ENCODE data around the gene TRIM45.
"Not testable (repeated sequence)": the region's sequence is repeated elsewhere in the genome, so short reads cannot be mapped to it uniquely, and the experiment has no call there.

The TRIM45 gene, protein sequence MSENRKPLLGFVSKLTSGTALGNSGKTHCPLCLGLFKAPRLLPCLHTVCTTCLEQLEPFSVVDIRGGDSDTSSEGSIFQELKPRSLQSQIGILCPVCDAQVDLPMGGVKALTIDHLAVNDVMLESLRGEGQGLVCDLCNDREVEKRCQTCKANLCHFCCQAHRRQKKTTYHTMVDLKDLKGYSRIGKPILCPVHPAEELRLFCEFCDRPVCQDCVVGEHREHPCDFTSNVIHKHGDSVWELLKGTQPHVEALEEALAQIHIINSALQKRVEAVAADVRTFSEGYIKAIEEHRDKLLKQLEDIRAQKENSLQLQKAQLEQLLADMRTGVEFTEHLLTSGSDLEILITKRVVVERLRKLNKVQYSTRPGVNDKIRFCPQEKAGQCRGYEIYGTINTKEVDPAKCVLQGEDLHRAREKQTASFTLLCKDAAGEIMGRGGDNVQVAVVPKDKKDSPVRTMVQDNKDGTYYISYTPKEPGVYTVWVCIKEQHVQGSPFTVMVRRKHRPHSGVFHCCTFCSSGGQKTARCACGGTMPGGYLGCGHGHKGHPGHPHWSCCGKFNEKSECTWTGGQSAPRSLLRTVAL

DNA sequence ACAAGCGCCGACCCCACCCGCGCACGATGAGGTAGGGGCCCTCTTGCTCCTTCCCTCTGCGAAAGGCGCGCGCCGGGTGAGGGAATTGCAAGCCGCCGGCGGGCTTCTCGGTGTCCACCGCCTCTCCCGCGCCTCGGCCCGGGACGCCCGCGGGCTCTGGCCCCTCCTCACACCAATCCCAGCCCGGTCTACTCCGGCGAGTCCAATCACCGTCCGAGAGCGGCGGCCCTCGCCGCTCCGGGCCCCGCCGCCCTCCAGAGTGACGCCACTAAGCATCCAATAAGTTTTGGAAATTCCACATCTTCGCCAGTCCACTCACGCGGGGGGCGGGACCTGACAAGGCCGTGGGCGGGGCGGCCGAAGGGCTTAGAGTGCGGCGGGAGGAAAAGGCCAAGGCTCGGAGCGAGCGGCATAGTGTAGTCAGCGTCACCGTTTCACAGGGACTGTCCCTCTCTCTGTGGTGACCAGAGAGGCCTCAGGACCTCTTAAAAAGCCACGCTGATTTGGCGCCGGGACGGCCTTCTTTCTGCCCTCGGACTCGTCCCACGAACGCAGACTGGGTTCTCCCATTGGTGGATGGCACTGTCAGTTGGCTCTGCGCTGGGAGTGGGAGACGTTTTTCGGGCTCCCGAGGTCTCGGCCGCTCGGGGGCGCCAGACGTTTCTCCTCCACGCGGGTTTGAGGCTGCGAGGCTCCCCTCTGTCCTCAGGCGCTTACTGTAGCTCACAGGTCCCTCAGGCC lies at the start of gene TRIM45:
TRIM45 (minus strand) TSS at position 161 of the 741 bp plus-strand sequence. CDS start 548 bp downstream, outside the sequence.
- peak; percentile 85 for DNase-seq

DNA sequence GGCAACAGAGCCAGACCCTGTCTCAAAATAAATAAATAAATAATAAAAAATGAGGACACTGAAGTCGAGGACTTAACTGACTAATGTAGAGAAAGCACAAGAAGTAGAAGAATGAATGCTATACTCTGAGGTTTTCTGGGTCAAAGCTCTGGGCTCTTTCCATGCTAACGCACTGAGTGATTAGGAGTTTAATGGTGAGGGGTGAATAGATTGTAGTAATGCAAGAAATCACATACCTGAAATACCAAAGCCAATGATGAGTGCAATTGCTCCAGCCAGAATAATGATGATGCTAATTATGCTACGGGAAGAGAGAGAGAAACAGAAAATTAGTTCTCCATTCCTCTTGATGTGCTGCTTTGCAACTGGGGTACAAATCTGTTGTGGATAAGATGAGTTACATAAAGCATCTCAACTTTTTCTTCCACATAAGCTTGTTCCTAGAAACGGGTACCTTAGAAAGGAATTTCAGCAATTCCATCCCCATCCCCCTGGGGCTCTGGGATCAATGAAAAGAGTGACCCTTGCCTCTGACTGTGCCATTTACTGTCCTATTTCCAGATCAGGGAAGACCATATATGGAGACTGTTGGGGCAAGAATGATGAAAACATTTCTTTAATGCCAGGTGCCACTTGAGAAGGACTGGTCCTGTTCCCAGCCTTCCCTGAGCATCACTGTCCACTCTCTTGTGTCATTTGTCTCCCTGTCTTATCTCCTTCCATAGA lies 48.5 kb upstream of the TRIM45 start:
- DNase-seq, result no peak

GRCh38 chr1:117167402-117167801 lies 45.9 kb upstream of the TRIM45 start:
- DNase-seq, result no peak

DNA sequence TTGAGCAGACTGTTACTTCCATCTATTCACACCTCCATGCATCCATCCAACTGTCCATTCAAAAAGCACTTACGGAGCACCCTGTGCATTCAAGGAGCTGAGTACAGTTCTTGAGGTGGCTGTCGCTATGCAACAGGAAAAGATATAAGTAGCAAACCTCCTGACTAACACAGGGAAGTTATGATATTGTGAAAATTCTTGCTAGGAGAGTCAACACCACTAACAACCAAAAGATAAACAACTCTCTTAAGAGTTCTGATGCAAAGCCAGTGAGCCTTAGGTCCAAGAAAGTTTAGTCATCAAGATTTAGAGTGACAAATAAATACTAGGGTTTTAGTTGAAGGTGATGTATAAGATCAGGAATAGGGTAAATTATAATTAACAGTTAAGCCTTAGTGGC lies 44.5 kb upstream of the TRIM45 start:
- no peak for DNase-seq

GRCh38 chr1:117164209-117164608 lies 42.7 kb upstream of the TRIM45 start:
- no peak for DNase-seq

GRCh38 chr1:117162816-117163215 lies 41.3 kb upstream of the TRIM45 start:
- no peak for DNase-seq

- no peak for DNase-seq
These were observed 40.3 kb upstream of the TRIM45 start for GRCh38 chr1:117161887-117162286.

DNA sequence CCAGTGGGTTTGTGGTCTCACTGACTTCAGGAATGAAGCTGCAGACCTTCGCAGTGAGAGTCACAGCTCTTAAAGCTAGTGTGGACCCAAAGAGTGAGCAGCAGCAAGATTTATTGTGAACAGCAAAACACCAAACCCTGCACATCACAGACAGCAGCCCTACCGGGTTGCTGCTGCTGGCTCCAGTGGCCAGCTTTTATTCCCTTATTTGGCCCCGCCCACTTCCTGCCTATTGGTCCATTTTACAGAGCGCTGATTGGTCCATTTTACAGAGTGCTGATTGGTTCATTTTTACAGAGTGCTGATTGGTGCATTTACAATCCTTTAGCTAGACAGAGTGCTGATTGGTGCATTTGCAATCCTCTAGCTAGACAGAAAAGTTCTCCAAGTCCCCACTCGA lies 29.8 kb upstream of the TRIM45 start:
- DNase-seq, result not testable (repeated sequence)

DNA sequence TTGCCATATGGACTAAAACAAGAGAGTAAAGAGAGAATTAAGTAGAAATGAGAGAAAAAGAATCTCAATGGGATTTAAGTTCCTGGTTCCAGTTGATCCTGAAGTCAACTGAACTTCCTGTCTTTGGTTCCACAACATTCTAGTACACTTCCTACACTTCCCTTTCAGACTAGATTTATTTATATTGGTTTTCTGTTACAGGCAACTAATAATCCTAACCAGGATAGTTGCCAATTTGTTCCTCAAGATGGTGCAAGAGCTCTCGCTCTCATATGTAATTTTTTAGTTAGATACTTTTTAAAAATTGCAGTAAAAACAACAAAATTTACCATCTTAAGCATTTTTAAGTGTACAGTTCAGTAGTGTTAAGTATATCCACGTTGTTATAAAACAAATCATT lies 28.8 kb upstream of the TRIM45 start:
- DNase-seq, result no peak

- DNase-seq, result no peak
These were observed 26.5 kb upstream of the TRIM45 start for GRCh38 chr1:117147856-117148588.

DNA sequence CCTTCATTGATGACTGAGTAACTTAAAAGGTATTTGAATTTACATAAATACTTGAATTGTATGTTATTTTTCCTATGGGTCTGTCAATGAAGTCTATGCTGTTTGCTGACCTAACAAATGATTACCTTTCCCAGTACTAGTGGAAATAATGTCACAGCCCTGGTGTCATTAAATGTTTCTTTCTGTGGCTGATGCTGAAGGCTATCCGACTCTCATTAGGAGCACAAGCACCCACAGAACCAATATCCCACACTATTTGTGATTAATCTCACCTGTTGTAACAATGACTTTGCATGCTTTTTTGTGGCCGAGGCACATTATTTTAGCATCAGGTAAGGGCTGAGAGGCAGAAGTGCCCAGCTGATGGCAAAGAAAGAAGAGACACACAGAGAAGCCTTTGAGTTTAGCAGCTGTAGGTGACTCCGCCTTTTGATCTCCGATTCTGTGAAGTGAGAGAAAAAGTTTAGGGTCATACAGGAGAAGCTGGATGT lies 25.8 kb upstream of the TRIM45 start:
- no peak for DNase-seq

DNA sequence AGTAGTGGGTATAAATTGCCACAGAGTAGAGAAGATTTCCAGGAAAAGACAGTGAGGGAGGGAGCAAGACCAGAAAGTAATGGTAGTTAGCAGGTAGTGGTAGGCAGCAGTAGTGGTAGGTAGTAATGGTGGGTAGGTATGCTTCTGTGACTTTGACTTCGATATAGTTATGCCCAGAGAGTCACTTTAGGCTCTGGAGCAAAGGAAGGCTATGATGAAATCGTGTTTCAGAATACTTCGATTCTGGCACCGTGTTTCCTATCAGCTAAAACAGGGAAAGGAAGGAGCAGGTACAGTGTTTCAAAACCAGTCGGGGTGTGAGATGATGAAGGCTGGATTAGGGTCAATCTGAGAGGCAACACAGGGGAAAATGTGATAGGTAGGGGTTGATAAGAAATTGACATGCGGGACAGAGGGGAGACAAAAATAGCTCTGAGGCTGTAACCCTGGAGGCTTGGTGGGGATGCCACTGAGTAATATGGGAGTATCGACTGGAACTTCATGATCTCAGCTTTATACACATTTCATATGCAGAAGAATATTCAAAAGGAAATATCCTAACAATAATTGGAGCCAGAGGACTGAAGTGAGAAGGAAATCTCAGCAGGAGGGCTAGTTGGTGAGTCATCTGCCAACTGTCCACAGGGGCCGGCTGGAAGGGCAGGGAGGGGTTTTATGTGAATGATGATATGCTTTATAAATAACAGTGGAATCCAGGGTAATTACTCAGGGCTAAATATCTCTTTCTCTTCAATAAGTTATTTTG lies 25.2 kb upstream of the TRIM45 start:
- no peak for DNase-seq

DNA sequence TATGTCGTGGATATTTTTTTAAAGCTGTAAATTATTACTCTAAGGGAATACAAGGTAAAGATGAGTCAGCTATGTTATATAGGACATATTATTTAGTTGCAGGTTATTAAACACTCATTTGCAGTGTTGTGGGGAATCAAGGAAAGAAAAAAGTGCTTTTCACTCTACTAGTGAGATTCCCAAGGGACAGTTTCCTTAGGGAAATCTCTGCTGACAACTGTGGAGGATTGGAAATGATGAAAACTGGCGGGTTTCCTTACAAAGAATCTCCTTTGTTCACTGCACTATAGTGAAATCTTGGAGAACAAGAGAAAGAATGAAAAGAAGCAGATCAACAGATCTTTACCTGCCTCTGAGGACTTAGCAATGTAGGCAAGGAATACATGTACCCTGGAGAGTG lies 24.5 kb upstream of the TRIM45 start:
- no peak for DNase-seq

GRCh38 chr1:117143871-117144270 lies 22.3 kb upstream of the TRIM45 start:
- no peak for DNase-seq

GRCh38 chr1:117143172-117143571 lies 21.6 kb upstream of the TRIM45 start:
- no peak for DNase-seq

DNA sequence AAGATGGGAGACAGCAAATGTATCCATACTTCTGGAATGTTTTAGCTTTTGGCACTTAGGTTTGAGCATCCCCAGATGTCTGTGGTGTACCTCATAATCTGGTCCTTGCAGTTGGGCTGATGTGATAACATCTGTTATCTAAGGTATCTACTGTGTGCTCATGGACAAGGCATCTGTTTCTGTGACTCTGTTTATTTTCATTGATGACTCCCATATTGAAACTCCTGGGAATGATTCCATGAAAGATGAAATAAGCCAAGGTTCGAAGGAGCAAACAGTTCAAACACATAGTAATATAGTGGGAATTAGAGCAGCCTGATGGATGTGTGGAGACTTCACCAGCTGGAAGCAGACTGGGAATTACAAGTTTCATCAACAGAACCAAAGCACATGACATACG lies 20.7 kb upstream of the TRIM45 start:
- no peak for DNase-seq

DNA sequence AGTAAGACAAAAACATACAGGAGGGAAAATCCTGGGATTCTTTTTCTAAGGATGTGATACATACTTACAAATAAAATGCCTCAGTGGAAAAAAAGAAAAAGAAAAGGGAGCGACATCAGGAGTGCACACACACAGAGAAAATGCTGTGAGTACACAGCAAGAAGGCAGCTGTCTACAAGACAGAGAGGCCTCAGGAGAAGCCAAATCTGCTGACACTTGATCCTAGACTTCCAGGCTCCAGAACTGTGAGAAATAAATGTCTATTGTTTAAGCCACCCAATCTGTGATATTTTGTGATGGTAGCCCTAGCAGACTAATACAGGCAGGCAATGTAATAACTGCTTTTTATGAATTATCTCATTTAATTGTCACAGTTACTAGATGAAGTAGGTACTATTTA lies 17.0 kb upstream of the TRIM45 start:
- no peak for DNase-seq

- no peak for DNase-seq
These were observed 16.6 kb upstream of the TRIM45 start for GRCh38 chr1:117138106-117138505.

DNA sequence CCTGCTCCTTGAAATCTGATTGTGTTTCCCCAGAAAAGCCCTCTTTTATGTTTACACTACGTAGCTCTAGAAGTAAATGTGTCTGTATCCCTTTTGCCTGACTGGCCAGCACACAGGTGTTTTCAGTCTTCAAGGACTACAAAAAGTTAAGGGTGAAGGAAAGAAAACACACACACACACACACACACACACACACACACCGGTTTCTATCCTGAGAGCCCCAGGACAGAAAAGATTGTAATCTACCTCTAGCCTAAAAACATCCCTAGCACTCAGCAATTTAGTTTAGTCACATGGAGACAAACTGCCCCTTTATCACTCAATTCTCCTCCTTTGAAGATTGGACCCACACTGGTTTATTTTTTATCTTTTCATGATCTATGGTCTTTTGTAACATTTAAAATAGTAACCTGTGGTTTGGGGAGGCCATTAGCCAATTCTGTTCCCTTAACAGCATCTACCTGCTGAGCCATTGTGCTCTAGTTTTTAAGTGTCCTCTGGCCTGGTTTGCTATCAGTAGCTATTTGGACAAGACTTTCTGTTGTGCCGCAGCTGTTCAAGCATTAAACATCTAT lies 15.8 kb upstream of the TRIM45 start:
- DNase-seq, result no peak

- DNase-seq, result no peak
These were observed 15.2 kb upstream of the TRIM45 start for GRCh38 chr1:117136749-117137148.

DNA sequence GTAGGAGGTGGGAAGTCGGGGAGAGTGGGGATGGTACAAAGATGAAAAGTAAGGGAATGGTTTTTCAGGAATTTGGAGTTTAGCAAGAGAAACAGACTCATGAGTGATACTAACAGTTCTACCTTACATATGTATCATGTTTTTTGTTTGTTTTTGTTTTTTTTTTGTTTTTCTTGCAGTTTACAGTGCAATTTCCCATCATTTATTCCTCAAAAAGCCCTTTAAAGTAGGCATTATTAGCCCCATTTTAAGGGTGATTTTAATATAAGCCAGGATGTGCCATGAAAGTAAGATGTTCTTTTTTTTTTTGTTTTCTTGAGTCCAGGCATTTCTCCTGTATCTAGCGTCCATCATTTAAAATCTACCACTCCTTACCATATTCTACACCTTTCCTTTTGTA lies 13.8 kb upstream of the TRIM45 start:
- no peak for DNase-seq

Measured in stimulated activated CD4-positive, alpha-beta T cell treated with anti-CD3 and anti-CD28 coated beads, Interleukin-1b, Interleukin-23, amount 100 ng/mL, for 48 hours (primary cell).